HepG2 (cell line): ENCODE results near the gene TSHZ1. TPM values are rescaled to one million over a fixed set of nuclear protein-coding genes. Genes with fewer than 3 reads are reported as not detected.

Experiments
- CREB1 ChIP-seq, 2 experiments: fragments of 450-650 bp in 1 of 2; IDR thresholded peaks; 2 replicates each; pipeline ENCODE4 v1.6.1; 2016 to 2017; ENCODE audit warnings: control low read depth in 1 of 2, mild to moderate bottlenecking in 1 of 2, missing compliant biosample characterization in 1 of 2, missing genetic modification characterization in 1 of 2
- HNRNPUL1 ChIP-seq: fragments of 200-400 bp; formaldehyde crosslinking; IDR thresholded peaks from 2 replicates; pipeline ENCODE4 v1.6.1; 2017; ENCODE audit warnings: low read depth, mild to moderate bottlenecking, low read length, moderate library complexity
- MBD4 ChIP-seq: IDR thresholded peaks from 2 replicates; pipeline ENCODE4 v1.6.1; 2012; ENCODE audit warnings: low read length, inconsistent platforms, borderline replicate concordance
- SAP130 ChIP-seq: IDR thresholded peaks from 2 replicates; pipeline ENCODE4 v1.6.1; 2016; ENCODE audit warnings: low read depth
- SIX1 ChIP-seq: sonication (generic); formaldehyde crosslinking; IDR thresholded peaks from 2 replicates; pipeline ENCODE4 v1.4.0; 2020; ENCODE audit warnings: missing genetic modification reagents, borderline replicate concordance
- SOX6 ChIP-seq, 2 experiments: fragments of 450-650 bp in 1 of 2; sonication (generic) in 1 of 2; formaldehyde crosslinking in 1 of 2; IDR thresholded peaks; 2 replicates each; pipeline versions ENCODE4 v1.4.0 to v1.6.1; 2017 to 2020; ENCODE audit warnings: antibody characterized with exemption in 1 of 2, mild to moderate bottlenecking in 1 of 2, missing genetic modification reagents in 1 of 2
- TEAD2 ChIP-seq: sonication (generic); formaldehyde crosslinking; IDR thresholded peaks from 2 replicates; pipeline ENCODE4 v1.9.0; 2021; ENCODE audit warnings: missing genetic modification reagents
- THAP11 ChIP-seq: IDR thresholded peaks from 2 replicates; pipeline ENCODE4 v1.6.1; 2016; ENCODE audit warnings: missing biosample characterization, missing genetic modification reagents
- YEATS4 ChIP-seq: sonication (generic); formaldehyde crosslinking; IDR thresholded peaks from 2 replicates; pipeline ENCODE4 v1.4.0; 2020; ENCODE audit warnings: missing genetic modification reagents, borderline replicate concordance
- ZNF557 ChIP-seq: sonication (generic); formaldehyde crosslinking; IDR thresholded peaks from 2 replicates; pipeline ENCODE4 v1.4.0; 2020; ENCODE audit warnings: missing genetic modification reagents
- ZNF558 ChIP-seq: sonication (generic); formaldehyde crosslinking; IDR thresholded peaks from 2 replicates; pipeline ENCODE4 v1.9.0; 2022; ENCODE audit warnings: mild to moderate bottlenecking, missing genetic modification reagents, borderline replicate concordance
- ZSCAN12 ChIP-seq: sonication (generic); formaldehyde crosslinking; IDR thresholded peaks from 2 replicates; pipeline ENCODE4 v1.9.0; 2021; ENCODE audit warnings: mild to moderate bottlenecking, missing genetic modification reagents
- polyA plus RNA-seq, 8 experiments: library from polyadenylated mRNA; depleted of rRNA in 3 of 8; stranded (reverse) in 7 of 8; unstranded in 1 of 8; fragments of >200 nt; fragmentation: Illumina TruSeq in 4 of 8; extraction: Trizol in 4 of 8; gene quantifications; 2 replicates each; pipeline versions ENCODE4 v1.2.1 to v1.2.3, GENCODE V29; 2011 to 2016; ENCODE audit warnings: low read depth in 4 of 8, missing spikeins in 1 of 8, mixed read lengths in 1 of 8; ENCODE audit not compliant: insufficient read depth in 1 of 8
- total RNA-seq, 5 experiments: library from RNA; depleted of rRNA; stranded (reverse); fragments of >200 nt; fragmentation: Illumina TruSeq; extraction: Trizol; gene quantifications; 2 replicates each; pipeline ENCODE4 v1.2.3, GENCODE V29; 2016; ENCODE audit warnings: low read depth in 1 of 5
- TF ChIP-seq, protein P1 (sequence below): sonication (generic); formaldehyde crosslinking; IDR thresholded peaks from 2 replicates; pipeline ENCODE4 v1.9.0; 2021; ENCODE audit warnings: missing genetic modification reagents, borderline replicate concordance
- TF ChIP-seq, protein P2 (sequence below): sonication (generic); formaldehyde crosslinking; IDR thresholded peaks from 2 replicates; pipeline ENCODE4 v1.4.0; 2020; ENCODE audit warnings: missing genetic modification reagents
- TF ChIP-seq, protein P3 (sequence below): fragments of 450-650 bp; IDR thresholded peaks from 2 replicates; pipeline ENCODE4 v1.6.1; 2017; ENCODE audit warnings: mild to moderate bottlenecking
- TF ChIP-seq, protein P4 (sequence below), 2 experiments: sonication (generic) in 1 of 2; formaldehyde crosslinking in 1 of 2; IDR thresholded peaks; 2 replicates each; pipeline versions ENCODE4 v1.4.0 to v1.6.1; 2018 to 2020; ENCODE audit warnings: missing genetic modification reagents in 2 of 2, borderline replicate concordance in 1 of 2, low read depth in 1 of 2, mild to moderate bottlenecking in 1 of 2, missing biosample characterization in 1 of 2

TSHZ1 gene
- total and polyA plus RNA-seq, 2 of the 13 experiments (the other 11 are each of a cell fraction or from before 2014, with no cell fraction given): 2.5 to 2.7 TPM

GRCh38 chr18:75210274-75211001 is at the start of gene TSHZ1 (continued):
- TF ChIP-seq, protein P1, sequence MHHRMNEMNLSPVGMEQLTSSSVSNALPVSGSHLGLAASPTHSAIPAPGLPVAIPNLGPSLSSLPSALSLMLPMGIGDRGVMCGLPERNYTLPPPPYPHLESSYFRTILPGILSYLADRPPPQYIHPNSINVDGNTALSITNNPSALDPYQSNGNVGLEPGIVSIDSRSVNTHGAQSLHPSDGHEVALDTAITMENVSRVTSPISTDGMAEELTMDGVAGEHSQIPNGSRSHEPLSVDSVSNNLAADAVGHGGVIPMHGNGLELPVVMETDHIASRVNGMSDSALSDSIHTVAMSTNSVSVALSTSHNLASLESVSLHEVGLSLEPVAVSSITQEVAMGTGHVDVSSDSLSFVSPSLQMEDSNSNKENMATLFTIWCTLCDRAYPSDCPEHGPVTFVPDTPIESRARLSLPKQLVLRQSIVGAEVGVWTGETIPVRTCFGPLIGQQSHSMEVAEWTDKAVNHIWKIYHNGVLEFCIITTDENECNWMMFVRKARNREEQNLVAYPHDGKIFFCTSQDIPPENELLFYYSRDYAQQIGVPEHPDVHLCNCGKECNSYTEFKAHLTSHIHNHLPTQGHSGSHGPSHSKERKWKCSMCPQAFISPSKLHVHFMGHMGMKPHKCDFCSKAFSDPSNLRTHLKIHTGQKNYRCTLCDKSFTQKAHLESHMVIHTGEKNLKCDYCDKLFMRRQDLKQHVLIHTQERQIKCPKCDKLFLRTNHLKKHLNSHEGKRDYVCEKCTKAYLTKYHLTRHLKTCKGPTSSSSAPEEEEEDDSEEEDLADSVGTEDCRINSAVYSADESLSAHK (CRISPR knock-in tag): no peak
- TF ChIP-seq HNRNPUL1 (no peak), MBD4 (no peak), ZSCAN12 (no peak), SAP130 (peak; percentile 72), CREB1 (IDR thresholded peaks at IDR 0.05) (no peak), CREB1 (CRISPR knock-in tag; IDR thresholded peaks at IDR 0.05) (peak; percentile 68), YEATS4 (CRISPR knock-in tag) (0 out of 2 replicates have a peak, but pooled peaks have one; percentile 40), TEAD2 (no peak), THAP11 (CRISPR knock-in tag) (peak; percentile 31; the same call in 1 of the 2 replicates), ZNF558 (CRISPR knock-in tag) (no peak), ZNF557 (CRISPR knock-in tag) (0 out of 2 replicates have a peak, but pooled peaks have one; percentile 55), SIX1 (CRISPR knock-in tag) (peak; percentile 29; the same call in 1 of the 2 replicates), SOX6 (IDR thresholded peaks at IDR 0.05) (no peak), SOX6 (CRISPR knock-in tag; IDR thresholded peaks at IDR 0.05) (no peak)
- TF ChIP-seq, protein P2, sequence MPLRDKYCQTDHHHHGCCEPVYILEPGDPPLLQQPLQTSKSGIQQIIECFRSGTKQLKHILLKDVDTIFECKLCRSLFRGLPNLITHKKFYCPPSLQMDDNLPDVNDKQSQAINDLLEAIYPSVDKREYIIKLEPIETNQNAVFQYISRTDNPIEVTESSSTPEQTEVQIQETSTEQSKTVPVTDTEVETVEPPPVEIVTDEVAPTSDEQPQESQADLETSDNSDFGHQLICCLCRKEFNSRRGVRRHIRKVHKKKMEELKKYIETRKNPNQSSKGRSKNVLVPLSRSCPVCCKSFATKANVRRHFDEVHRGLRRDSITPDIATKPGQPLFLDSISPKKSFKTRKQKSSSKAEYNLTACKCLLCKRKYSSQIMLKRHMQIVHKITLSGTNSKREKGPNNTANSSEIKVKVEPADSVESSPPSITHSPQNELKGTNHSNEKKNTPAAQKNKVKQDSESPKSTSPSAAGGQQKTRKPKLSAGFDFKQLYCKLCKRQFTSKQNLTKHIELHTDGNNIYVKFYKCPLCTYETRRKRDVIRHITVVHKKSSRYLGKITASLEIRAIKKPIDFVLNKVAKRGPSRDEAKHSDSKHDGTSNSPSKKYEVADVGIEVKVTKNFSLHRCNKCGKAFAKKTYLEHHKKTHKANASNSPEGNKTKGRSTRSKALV: no peak
- TF ChIP-seq, protein P3, sequence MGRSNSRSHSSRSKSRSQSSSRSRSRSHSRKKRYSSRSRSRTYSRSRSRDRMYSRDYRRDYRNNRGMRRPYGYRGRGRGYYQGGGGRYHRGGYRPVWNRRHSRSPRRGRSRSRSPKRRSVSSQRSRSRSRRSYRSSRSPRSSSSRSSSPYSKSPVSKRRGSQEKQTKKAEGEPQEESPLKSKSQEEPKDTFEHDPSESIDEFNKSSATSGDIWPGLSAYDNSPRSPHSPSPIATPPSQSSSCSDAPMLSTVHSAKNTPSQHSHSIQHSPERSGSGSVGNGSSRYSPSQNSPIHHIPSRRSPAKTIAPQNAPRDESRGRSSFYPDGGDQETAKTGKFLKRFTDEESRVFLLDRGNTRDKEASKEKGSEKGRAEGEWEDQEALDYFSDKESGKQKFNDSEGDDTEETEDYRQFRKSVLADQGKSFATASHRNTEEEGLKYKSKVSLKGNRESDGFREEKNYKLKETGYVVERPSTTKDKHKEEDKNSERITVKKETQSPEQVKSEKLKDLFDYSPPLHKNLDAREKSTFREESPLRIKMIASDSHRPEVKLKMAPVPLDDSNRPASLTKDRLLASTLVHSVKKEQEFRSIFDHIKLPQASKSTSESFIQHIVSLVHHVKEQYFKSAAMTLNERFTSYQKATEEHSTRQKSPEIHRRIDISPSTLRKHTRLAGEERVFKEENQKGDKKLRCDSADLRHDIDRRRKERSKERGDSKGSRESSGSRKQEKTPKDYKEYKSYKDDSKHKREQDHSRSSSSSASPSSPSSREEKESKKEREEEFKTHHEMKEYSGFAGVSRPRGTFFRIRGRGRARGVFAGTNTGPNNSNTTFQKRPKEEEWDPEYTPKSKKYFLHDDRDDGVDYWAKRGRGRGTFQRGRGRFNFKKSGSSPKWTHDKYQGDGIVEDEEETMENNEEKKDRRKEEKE: no peak
- TF ChIP-seq, protein P4, sequence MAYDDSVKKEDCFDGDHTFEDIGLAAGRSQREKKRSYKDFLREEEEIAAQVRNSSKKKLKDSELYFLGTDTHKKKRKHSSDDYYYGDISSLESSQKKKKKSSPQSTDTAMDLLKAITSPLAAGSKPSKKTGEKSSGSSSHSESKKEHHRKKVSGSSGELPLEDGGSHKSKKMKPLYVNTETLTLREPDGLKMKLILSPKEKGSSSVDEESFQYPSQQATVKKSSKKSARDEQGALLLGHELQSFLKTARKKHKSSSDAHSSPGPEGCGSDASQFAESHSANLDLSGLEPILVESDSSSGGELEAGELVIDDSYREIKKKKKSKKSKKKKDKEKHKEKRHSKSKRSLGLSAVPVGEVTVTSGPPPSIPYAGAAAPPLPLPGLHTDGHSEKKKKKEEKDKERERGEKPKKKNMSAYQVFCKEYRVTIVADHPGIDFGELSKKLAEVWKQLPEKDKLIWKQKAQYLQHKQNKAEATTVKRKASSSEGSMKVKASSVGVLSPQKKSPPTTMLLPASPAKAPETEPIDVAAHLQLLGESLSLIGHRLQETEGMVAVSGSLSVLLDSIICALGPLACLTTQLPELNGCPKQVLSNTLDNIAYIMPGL (CRISPR knock-in tag; IDR thresholded peaks at IDR 0.05; ENCODE audit: borderline replicate concordance in 1 of 2, low read depth in 1 of 2): peak in 1 of 2 experiments; percentile 18; a peak in 1 of 4 replicates
